ENCODE results near the gene PFKL. TPM values are rescaled to one million over a fixed set of nuclear protein-coding genes. Genes with fewer than 3 reads are reported as not detected.

Gene PFKL
- polyA plus RNA-seq, 2 of the 4 experiments (the other 2 are of a cell fraction) = 23.2 to 38.7 TPM

- ChIA-PET POLR2A (no interaction called here), CTCF (no interaction called here)
- no peak overlapping the region for H3K4me2 ChIP-seq
- H3K4me1 ChIP-seq = no peaks in the 10 kb centered on the region
- ATAC-seq (no peak), DNase-seq (ENCODE audit: low read depth in 1 of 2, low spot score in 1 of 2) (no peak), FAIRE-seq (no peak)
- 69% methylated on average over 22 of the region's 22 CpGs for WGBS (ENCODE audit: missing lambda C conversion rate)
- no peak overlapping the region for H3K27ac ChIP-seq
- TF ChIP-seq POLR2AphosphoS2 (conservative IDR thresholded peaks at IDR 0.05; ENCODE audit: low read length) = no peak
- TF ChIP-seq CEBPB (IDR thresholded peaks at IDR 0.05) = no peak
- TF ChIP-seq CHD4 (IDR thresholded peaks at IDR 0.05; ENCODE audit: borderline replicate concordance) = no peak
- no peak for TF ChIP-seq CHD2 (IDR thresholded peaks at IDR 0.05; ENCODE audit: low read length, partially characterized antibody)
- no peak for TF ChIP-seq HOXA7 (CRISPR knock-in tag; IDR thresholded peaks at IDR 0.05)
- TF ChIP-seq PBX3 (IDR thresholded peaks at IDR 0.05) = no peak
- no peak for TF ChIP-seq CBX2 (IDR thresholded peaks at IDR 0.05; ENCODE audit: borderline replicate concordance, low read depth)
- no peak for TF ChIP-seq ZFP36 (IDR thresholded peaks at IDR 0.05; ENCODE audit: borderline replicate concordance, partially characterized antibody)
- TF ChIP-seq MYC (IDR thresholded peaks at IDR 0.05; ENCODE audit: borderline replicate concordance, low read length) = no peak
- no peak for TF ChIP-seq CTCF (IDR thresholded peaks at IDR 0.05)
- no peak for TF ChIP-seq HOXB5 (CRISPR knock-in tag; IDR thresholded peaks at IDR 0.05)
- TF ChIP-seq TFCP2L1 (CRISPR knock-in tag; IDR thresholded peaks at IDR 0.05) = no peak
- no peak for TF ChIP-seq ZC3H11A (IDR thresholded peaks at IDR 0.05)
- H3K9me3 ChIP-seq = no peaks in the 10 kb centered on the region
- no peak overlapping the region for H3K4me3 ChIP-seq
Observed at GRCh38 chr21:44347911-44348451, 48.1 kb downstream of the PFKL start.

- DNase-seq (ENCODE audit: low read depth in 1 of 2, low spot score in 1 of 2) (no peak), FAIRE-seq (no peak), ATAC-seq (no peak)
- WGBS (ENCODE audit: missing lambda C conversion rate) = 67% methylated on average over 12 of the region's 19 CpGs
- TF ChIP-seq BCL3 (IDR thresholded peaks at IDR 0.05) (no peak), PBX3 (IDR thresholded peaks at IDR 0.05) (no peak), CHD4 (IDR thresholded peaks at IDR 0.05; ENCODE audit: borderline replicate concordance) (no peak), CBX8 (IDR thresholded peaks at IDR 0.05) (no peak), MAX (IDR thresholded peaks at IDR 0.05) (no peak)
- no peak overlapping the region for H3K27ac ChIP-seq
- no peaks in the 10 kb centered on the region for H3K9me3 ChIP-seq
- POLR2A ChIA-PET = no interaction called here
- H3K4me3 ChIP-seq = no peak overlapping the region
- no peak overlapping the region for H3K4me2 ChIP-seq
- H3K4me1 ChIP-seq = no peaks in the 10 kb centered on the region
- CTCF ChIA-PET = no interaction called here
Observed at GRCh38 chr21:44348861-44349260, 49.0 kb downstream of the PFKL start.

GRCh38 chr21:44349416-44349846 lies 49.6 kb downstream of the PFKL start:
- ATAC-seq (no peak), DNase-seq (ENCODE audit: low read depth in 1 of 2, low spot score in 1 of 2) (no peak), FAIRE-seq (no peak)
- WGBS (ENCODE audit: missing lambda C conversion rate) = 44% methylated on average over 6 of the region's 12 CpGs
- POLR2A ChIA-PET = no interaction called here
- H3K4me1 ChIP-seq = no peaks in the 10 kb centered on the region
- H3K4me2 ChIP-seq = no peak overlapping the region
- H3K4me3 ChIP-seq = no peak overlapping the region
- H3K27ac ChIP-seq = no peak overlapping the region
- no peaks in the 10 kb centered on the region for H3K9me3 ChIP-seq
- CTCF ChIA-PET = no interaction called here
- TF ChIP-seq RFX5 (IDR thresholded peaks at IDR 0.05) (no peak), NPAS2 (CRISPR knock-in tag; IDR thresholded peaks at IDR 0.05; ENCODE audit: borderline replicate concordance) (no peak), RAD21 (conservative IDR thresholded peaks at IDR 0.05 in 1 of 2, IDR thresholded peaks at IDR 0.05 in 1 of 2) (no peak), HMGXB4 (CRISPR knock-in tag; IDR thresholded peaks at IDR 0.05; ENCODE audit: borderline replicate concordance) (no peak), HEYL (CRISPR knock-in tag; IDR thresholded peaks at IDR 0.05) (no peak), FOXS1 (CRISPR knock-in tag; IDR thresholded peaks at IDR 0.05) (no peak), RNF2 (IDR thresholded peaks at IDR 0.05; ENCODE audit: borderline replicate concordance, low read depth) (no peak), E2F6 (IDR thresholded peaks at IDR 0.05; ENCODE audit: borderline replicate concordance, low read depth) (no peak), MAFK (IDR thresholded peaks at IDR 0.05; ENCODE audit: partially characterized antibody) (no peak), ZNF302 (CRISPR knock-in tag; IDR thresholded peaks at IDR 0.05) (no peak), FOSL2 (IDR thresholded peaks at IDR 0.05) (no peak), FOSL2 (CRISPR knock-in tag; IDR thresholded peaks at IDR 0.05) (no peak)
